ENCODE measurements around the gene ITGB1. TPM values are rescaled to one million over a fixed set of nuclear protein-coding genes. Genes with fewer than 3 reads are reported as not detected.
"Not testable (repeated sequence)": the region's sequence is repeated elsewhere in the genome, so short reads cannot be mapped to it uniquely, and the experiment has no call there.

ITGB1 gene
- total RNA-seq, 4 donors from 2014 or later, result 159 to 216 (median 209) TPM

DNA sequence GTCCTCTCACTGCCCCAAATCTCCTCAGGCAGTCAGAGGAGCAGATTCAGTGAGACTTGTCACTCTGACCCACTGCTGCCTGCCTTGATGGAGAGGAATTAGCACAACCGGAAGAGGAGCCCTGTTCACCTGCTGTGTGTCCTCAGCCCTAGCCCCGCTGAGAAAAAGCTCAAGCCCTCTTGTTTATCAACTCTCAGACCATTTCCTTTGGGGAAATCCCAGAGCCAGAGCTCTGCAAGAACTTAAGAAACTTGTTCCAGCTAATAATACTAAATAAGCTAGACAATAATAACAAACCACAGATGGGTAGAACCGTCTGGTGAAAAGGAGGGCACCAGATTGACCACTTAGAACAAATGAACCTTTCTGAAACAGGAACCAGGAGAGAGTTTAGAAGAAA lies 37.7 kb upstream of the ITGB1 start:
- 47 to 63% methylated on average over 3 of the region's 3 CpGs for WGBS, 2 donors
- no peak for TF ChIP-seq POLR2A (IDR thresholded peaks at IDR 0.05)
- TF ChIP-seq, protein P1, sequence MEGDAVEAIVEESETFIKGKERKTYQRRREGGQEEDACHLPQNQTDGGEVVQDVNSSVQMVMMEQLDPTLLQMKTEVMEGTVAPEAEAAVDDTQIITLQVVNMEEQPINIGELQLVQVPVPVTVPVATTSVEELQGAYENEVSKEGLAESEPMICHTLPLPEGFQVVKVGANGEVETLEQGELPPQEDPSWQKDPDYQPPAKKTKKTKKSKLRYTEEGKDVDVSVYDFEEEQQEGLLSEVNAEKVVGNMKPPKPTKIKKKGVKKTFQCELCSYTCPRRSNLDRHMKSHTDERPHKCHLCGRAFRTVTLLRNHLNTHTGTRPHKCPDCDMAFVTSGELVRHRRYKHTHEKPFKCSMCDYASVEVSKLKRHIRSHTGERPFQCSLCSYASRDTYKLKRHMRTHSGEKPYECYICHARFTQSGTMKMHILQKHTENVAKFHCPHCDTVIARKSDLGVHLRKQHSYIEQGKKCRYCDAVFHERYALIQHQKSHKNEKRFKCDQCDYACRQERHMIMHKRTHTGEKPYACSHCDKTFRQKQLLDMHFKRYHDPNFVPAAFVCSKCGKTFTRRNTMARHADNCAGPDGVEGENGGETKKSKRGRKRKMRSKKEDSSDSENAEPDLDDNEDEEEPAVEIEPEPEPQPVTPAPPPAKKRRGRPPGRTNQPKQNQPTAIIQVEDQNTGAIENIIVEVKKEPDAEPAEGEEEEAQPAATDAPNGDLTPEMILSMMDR (IDR thresholded peaks at IDR 0.05), result no peak
- intact Hi-C loops (cut with DNase I; ENCODE audit: low total_unique reads), result no loop called here
- no peak for DNase-seq (ENCODE audit: low spot score in 2 of 2)
- H3K4me3 ChIP-seq (ENCODE audit: low read depth, poor library complexity, severe bottlenecking), result no peak overlapping the region

DNA sequence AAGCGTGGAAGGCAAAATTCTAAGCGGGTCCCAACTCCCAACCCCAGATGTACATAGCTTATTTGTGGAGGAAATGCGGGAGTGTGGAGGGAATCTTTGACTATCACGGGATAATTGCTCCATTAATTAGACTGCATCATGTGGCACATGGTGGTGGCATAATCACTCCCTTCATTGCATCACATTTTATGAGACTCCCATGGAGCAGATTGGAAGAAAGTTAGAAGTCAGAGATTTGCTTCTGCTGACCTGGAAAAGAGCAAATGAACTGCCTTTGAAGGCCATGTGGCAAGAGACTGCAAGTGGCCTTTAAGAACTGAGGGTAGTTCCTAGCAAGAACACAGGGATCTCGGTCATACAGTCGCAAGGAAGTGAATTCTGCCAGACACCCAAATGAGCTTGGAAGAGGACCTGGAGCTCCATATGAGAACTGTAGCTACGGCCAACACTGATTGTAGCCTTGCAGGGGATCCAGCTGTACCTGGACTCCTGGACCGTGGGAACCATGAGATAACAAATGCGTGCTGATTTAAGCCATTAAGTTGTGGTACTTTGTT lies 37.1 kb upstream of the ITGB1 start:
- H3K4me3 ChIP-seq (ENCODE audit: low read depth, poor library complexity, severe bottlenecking), result no peak overlapping the region
- 85 to 92% methylated on average over 9 of the region's 9 CpGs for WGBS, 2 donors
- DNase-seq (ENCODE audit: low spot score in 2 of 2), result no peak
- intact Hi-C loops (cut with DNase I; ENCODE audit: low total_unique reads), result no loop called here
- TF ChIP-seq, protein P1 (IDR thresholded peaks at IDR 0.05), result no peak
- TF ChIP-seq POLR2A (IDR thresholded peaks at IDR 0.05), result no peak

DNA sequence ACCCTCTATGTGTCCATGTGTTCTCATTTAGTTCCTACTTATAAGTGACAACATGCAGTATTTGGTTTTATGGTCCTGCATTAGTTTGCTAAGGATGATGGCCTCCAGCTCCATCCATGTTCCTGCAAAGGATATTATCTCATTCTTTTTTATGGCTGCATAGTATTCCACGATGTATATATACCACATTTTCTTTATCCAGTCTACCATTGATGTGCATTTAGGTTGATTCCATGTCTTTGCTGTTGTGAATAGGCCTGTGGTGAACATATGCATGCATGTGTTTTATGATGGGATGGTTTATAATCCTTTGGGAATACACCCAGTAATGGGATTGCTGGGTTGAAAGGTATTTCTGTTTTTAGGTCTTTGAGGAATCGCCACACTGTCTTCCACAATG lies 36.6 kb upstream of the ITGB1 start:
- DNase-seq (ENCODE audit: low spot score in 2 of 2); intact Hi-C loops (cut with DNase I; ENCODE audit: low total_unique reads); H3K4me3 ChIP-seq (ENCODE audit: low read depth, poor library complexity, severe bottlenecking): not testable (repeated sequence)
- 94 to 95% methylated on average over 2 of the region's 2 CpGs for WGBS, 2 donors

DNA sequence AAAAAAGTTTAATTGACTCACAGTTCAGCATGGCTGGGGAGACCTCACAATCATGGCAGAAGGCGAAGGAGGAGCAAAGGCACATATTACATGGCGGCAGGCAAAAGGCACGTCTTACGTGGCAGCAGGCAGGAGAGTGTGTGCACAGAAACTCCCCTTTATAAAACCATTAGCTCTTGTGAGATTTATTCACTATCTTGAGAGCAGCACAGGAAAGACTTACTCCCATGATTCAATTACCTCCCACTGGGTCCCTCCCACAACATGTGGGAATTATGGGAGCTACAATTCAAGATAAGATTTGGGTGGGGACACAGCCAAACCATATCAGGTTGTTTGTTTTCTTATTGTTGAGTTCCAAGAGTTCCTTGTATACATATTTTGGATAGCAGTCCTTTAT lies 34.3 kb upstream of the ITGB1 start:
- DNase-seq (ENCODE audit: low spot score in 2 of 2); H3K4me3 ChIP-seq (ENCODE audit: low read depth, poor library complexity, severe bottlenecking); intact Hi-C loops (cut with DNase I; ENCODE audit: low total_unique reads): not testable (repeated sequence)
- 96% methylated on average over 4 of the region's 4 CpGs for WGBS, 2 donors

DNA sequence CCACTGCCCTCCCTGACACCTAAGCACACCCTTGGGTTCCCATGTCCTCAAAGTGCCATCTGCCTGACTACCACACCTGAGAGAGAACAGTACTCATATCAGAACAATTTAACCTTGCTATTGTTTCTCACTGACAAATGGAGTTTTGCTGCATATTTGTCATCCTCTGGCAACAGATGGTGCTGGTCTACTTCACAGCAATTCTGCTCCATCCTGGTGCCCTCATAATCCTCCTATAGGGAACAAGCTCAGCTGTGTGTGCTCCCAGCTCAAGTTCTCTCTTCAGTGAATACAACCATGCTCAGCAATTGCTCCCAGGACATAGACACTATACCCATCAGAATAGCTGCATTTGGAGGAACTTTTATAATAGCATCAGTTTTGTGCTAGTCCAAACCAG lies 32.8 kb upstream of the ITGB1 start:
- intact Hi-C loops (cut with DNase I; ENCODE audit: low total_unique reads), result no loop called here
- H3K4me3 ChIP-seq (ENCODE audit: low read depth, poor library complexity, severe bottlenecking), result no peak overlapping the region
- no peak for DNase-seq (ENCODE audit: low spot score in 2 of 2)
- no peak for TF ChIP-seq POLR2A (IDR thresholded peaks at IDR 0.05)
- TF ChIP-seq, protein P1 (IDR thresholded peaks at IDR 0.05), result no peak

DNA sequence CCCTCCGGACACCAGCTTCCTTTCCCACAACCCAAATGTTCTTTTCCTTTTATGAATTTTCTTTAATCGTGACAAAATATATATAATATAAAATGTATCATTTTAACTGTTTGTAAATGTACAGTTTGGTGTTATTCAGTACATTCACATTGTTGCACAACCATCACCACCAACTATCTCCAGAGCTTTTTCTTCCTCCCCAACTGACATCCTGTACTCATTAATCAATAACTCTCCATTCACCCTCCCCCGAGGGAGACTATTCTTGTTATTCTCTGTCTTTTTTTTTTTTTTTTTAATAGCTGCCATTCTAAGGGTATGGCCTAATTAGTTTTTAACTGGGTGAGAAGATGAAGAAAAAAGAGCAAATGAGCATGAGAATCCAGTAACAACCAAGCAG lies 30.6 kb upstream of the ITGB1 start:
- TF ChIP-seq, protein P1 (IDR thresholded peaks at IDR 0.05), result no peak
- no peak for TF ChIP-seq POLR2A (IDR thresholded peaks at IDR 0.05)
- intact Hi-C loops (cut with DNase I; ENCODE audit: low total_unique reads), result no loop called here
- WGBS, 2 donors, result 58 to 73% methylated on average over 3 of the region's 3 CpGs
- no peak for DNase-seq (ENCODE audit: low spot score in 2 of 2)
- no peak overlapping the region for H3K4me3 ChIP-seq (ENCODE audit: low read depth, poor library complexity, severe bottlenecking)

DNA sequence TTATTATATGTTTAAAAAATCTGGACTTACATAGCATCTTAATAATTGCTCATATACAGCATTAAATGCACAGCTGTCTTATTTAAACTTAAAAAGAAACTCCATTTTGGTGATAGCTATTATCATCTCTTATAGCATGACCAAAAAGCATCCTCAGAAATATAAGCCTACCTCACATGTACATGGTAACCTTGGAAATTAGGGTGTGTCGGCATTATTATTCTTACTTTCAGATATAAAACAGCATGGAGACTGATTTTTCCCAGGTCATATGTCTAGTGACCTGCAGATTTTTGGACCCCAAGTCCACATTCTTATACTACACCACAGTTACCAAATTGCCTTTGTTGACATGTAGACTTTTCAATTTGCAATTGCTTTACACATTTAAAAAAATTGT lies 29.1 kb upstream of the ITGB1 start:
- no peak overlapping the region for H3K4me3 ChIP-seq (ENCODE audit: low read depth, poor library complexity, severe bottlenecking)
- TF ChIP-seq POLR2A (IDR thresholded peaks at IDR 0.05), result no peak
- TF ChIP-seq, protein P1 (IDR thresholded peaks at IDR 0.05), result no peak
- intact Hi-C loops (cut with DNase I; ENCODE audit: low total_unique reads), result no loop called here
- no peak for DNase-seq (ENCODE audit: low spot score in 2 of 2)
- 96% methylated on average over 1 of the region's 1 CpG for WGBS, 2 donors

All from lower leg skin (tissue), 4 donors.